ENCODE results near the gene MBNL1.
"Not testable (repeated sequence)": the region's sequence is repeated elsewhere in the genome, so short reads cannot be mapped to it uniquely, and the experiment has no call there.

DNA sequence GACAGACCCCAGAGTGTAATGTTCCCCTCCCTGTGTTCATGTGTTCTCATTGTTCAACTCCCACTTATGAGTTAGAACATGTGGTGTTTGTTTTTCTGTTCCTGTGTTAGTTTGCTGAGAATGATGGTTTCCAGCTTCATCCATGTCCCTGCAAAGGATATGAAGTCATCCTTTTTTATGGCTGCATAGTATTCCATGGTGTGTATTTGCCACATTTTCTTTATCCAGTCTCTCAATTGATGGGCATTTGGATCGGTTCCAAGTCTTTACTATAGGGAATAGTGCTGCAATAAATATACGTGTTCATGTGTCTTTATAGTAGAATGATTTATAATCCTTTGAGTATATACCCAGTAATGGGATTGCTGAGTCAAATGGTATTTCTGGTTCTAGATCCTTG is 98.5 kb downstream of the MBNL1 start:
- TF ChIP-seq, protein P1, sequence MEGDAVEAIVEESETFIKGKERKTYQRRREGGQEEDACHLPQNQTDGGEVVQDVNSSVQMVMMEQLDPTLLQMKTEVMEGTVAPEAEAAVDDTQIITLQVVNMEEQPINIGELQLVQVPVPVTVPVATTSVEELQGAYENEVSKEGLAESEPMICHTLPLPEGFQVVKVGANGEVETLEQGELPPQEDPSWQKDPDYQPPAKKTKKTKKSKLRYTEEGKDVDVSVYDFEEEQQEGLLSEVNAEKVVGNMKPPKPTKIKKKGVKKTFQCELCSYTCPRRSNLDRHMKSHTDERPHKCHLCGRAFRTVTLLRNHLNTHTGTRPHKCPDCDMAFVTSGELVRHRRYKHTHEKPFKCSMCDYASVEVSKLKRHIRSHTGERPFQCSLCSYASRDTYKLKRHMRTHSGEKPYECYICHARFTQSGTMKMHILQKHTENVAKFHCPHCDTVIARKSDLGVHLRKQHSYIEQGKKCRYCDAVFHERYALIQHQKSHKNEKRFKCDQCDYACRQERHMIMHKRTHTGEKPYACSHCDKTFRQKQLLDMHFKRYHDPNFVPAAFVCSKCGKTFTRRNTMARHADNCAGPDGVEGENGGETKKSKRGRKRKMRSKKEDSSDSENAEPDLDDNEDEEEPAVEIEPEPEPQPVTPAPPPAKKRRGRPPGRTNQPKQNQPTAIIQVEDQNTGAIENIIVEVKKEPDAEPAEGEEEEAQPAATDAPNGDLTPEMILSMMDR (IDR thresholded peaks at IDR 0.05) = not testable (repeated sequence)
- TF ChIP-seq POLR2A (IDR thresholded peaks at IDR 0.05) = not testable (repeated sequence)
